Central memory CD4-positive, alpha-beta T cell (primary cell): ENCODE measurements around the gene PITX2.
"Not testable (repeated sequence)": the region's sequence is repeated elsewhere in the genome, so short reads cannot be mapped to it uniquely, and the experiment has no call there.

Experiments used
- DNase-seq: peaks from one replicate; pipeline ENCODE4 v3.0.0; 2022

PITX2 gene

GRCh38 chr4:110610620-110610939 is 12.3 kb downstream of the PITX2 start:
- no peak for DNase-seq

- DNase-seq: no peak
Observed at GRCh38 chr4:110609044-110609750, 13.7 kb downstream of the PITX2 start.

- no peak for DNase-seq
Observed at GRCh38 chr4:110605077-110605476, 17.8 kb downstream of the PITX2 start.

GRCh38 chr4:110602061-110602460 is 20.8 kb downstream of the PITX2 start:
- DNase-seq: no peak

- DNase-seq: no peak
Observed at GRCh38 chr4:110597582-110597981, 25.3 kb downstream of the PITX2 start.

- DNase-seq: no peak
Observed at GRCh38 chr4:110596431-110596830, 26.4 kb downstream of the PITX2 start.

GRCh38 chr4:110595583-110595982 is 27.3 kb downstream of the PITX2 start:
- DNase-seq: no peak

GRCh38 chr4:110589297-110589696 is 33.6 kb downstream of the PITX2 start:
- no peak for DNase-seq

GRCh38 chr4:110587666-110588285 is 35.1 kb downstream of the PITX2 start:
- no peak for DNase-seq

- DNase-seq: no peak
Observed at GRCh38 chr4:110586131-110586850, 36.6 kb downstream of the PITX2 start.

GRCh38 chr4:110576696-110577095 is 46.2 kb downstream of the PITX2 start:
- not testable (repeated sequence) for DNase-seq
